GM10248 (cell line): Measurements from ENCODE around the gene RPS27L.

Experiments
- CTCF ChIA-PET: fragments of 300-600 bp; sonication (Branson Sonifier 250); formaldehyde crosslinking; extraction: SDS; loops from one replicate; lab custom pipeline; 2021; ENCODE audit warnings: antibody characterized with exemption; lab: Yijun Ruan, JAX
- POLR2A ChIA-PET: fragments of 350-650 bp; sonication (Branson Sonifier 250); formaldehyde crosslinking; extraction: SDS; loops from one replicate; lab custom pipeline; 2020; ENCODE audit warnings: antibody characterized with exemption; lab: Yijun Ruan, JAX
- DNase-seq: peaks from one replicate; pipeline ENCODE4 v3.0.0; 2012; ENCODE audit errors: extremely low spot score
- CTCF ChIP-seq: IDR thresholded peaks from 2 replicates; pipeline ENCODE4 v1.5.1; 2012; ENCODE audit warnings: mild to moderate bottlenecking, low read depth; ENCODE audit errors: extremely low read depth, missing control alignments, control extremely low read depth

RPS27L gene

GRCh38 chr15:63140936-63141335 lies 16.3 kb downstream of the RPS27L start:
- POLR2A ChIA-PET: no interaction called here
- CTCF ChIA-PET: no interaction called here
- no peak for DNase-seq
- no peak for TF ChIP-seq CTCF

GRCh38 chr15:63136742-63137141 lies 20.5 kb downstream of the RPS27L start:
- ChIA-PET CTCF (interaction anchor here (1.0 to 2.7 kb wide), 6 partner anchors 10 to 152 kb away, joined by 3 to 9 read pairs (median 4); no protein-coding TSS in a partner anchor), POLR2A (no interaction called here)
- TF ChIP-seq CTCF: no peak
- DNase-seq: no peak

- POLR2A ChIA-PET: interaction anchor here (0.7 to 0.8 kb wide), 2 partner anchors 12 to 288 kb away, joined by 4 to 9 read pairs; no protein-coding TSS in a partner anchor
- CTCF ChIA-PET: interaction anchor here (0.7 to 2.7 kb wide), 6 partner anchors 10 to 153 kb away, joined by 3 to 9 read pairs (median 4); no protein-coding TSS in a partner anchor
- no peak for DNase-seq
- TF ChIP-seq CTCF: no peak
These were observed 21.5 kb downstream of the RPS27L start for GRCh38 chr15:63135804-63136203.

GRCh38 chr15:63135281-63135680 lies 22.0 kb downstream of the RPS27L start:
- POLR2A ChIA-PET: interaction anchor here (0.6 to 0.8 kb wide), 3 partner anchors 12 to 386 kb away, joined by 3 to 9 read pairs (median 4); no protein-coding TSS in a partner anchor
- DNase-seq: no peak
- TF ChIP-seq CTCF: no peak
- CTCF ChIA-PET: interaction anchor here (0.7 to 2.7 kb wide), 8 partner anchors 10 to 153 kb away, joined by 3 to 9 read pairs (median 4); partner anchors contain the start of gene RPS27L

GRCh38 chr15:63134245-63134985 lies 22.9 kb downstream of the RPS27L start:
- POLR2A ChIA-PET: no interaction called here
- no peak for DNase-seq
- no peak for TF ChIP-seq CTCF
- CTCF ChIA-PET: interaction anchor here (0.7 to 2.7 kb wide), 5 partner anchors 9 to 63 kb away, joined by 3 to 9 read pairs (median 4); partner anchors contain the start of gene RPS27L

- no peak for TF ChIP-seq CTCF
- ChIA-PET POLR2A (no interaction called here), CTCF (interaction anchor here (0.7 to 2.0 kb wide), 6 partner anchors 13 to 64 kb away, joined by 3 to 6 read pairs (median 4); partner anchors contain the start of gene RPS27L)
- DNase-seq: no peak
These were observed 23.5 kb downstream of the RPS27L start for GRCh38 chr15:63133786-63134185.
